GM12872 (cell line): ENCODE data around the gene CHMP6.
A peak's percentile ranks its signal among the peaks of the same experiment; 100 is the strongest.

Source experiments
- CTCF ChIP-seq: IDR thresholded peaks from 3 replicates; pipeline ENCODE4 v1.5.1; 2011; ENCODE audit warnings: low read depth, mild to moderate bottlenecking, low read length, moderate library complexity; ENCODE audit not compliant: insufficient read depth

Gene CHMP6

GRCh38 chr17:80959330-80960036, 32.2 kb upstream of the CHMP6 start:
- no peak for TF ChIP-seq CTCF

- TF ChIP-seq CTCF: no peak
Measured at GRCh38 chr17:80960037-80960796, 31.4 kb upstream of the CHMP6 start.

DNA sequence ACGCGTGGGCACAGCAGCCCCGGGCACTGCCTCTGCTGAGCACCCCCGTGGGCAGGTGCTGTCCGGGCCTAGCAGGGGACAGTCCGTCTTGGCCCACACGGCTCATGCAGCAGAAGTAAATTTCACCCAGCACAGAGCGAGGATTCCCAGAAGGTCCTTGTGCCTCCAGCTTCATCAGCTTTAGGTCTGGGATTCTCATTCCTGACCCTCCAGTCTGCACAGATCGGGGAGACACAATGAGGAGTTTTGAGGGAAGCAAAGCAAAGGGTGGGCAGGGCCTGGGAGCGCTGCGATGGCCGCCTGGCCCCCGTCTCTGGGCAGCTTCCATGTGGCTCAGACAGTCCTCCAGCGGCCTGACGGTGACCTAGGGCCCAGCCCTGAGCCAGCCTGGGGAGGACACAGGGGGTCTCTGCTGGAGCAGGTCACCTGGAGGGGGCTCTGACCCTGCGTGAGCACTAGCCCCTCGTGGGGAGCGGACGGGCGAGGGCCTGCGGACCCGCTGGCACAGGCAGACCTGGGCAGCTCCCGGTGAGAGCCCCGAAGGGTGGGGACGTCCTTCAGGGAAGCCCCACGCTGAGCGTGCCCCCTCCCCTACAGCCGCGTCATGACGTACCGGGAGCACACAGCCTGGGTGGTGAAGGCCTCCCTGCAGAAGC, 30.7 kb upstream of the CHMP6 start:
- no peak for TF ChIP-seq CTCF

GRCh38 chr17:80961541-80962330, 29.9 kb upstream of the CHMP6 start:
- 0 out of 3 replicates have a peak, but pooled peaks have one; percentile 14 for TF ChIP-seq CTCF

GRCh38 chr17:80962356-80963329, 29.0 kb upstream of the CHMP6 start:
- no peak for TF ChIP-seq CTCF

DNA sequence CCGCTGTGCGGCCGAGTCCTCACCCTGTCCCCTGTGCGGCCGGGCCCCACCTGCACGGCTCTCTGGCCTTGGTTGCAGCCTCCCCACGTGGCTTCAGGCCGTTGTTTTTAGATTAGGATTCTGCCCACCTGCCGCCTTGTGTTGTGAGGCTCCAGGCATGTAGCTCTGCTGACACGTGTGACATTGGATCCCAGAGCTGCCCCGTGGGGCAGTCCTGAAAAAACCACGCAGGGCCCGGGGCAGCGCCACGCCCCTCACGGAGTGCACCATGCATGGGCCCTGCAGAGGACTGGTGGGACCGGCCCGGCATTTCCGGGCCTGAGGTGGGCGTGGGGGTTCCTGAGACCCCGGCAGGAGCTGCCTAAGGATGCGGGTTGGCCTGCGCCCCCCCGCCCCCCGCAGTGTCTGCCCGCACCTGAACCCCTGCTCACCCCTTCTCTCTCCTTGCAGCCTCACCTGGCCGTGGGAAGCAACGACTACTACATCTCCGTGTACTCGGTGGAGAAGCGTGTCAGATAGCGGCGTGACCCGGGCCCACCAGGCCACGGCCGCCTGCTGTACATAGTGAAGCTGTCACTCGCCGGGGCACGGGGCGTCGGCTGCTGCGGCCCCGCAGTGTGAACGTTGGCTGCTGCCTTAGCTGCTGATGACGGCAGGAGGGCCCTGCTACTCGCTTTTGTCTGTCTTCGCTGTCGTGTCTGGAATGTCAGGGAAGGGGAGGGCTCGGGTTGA, 27.7 kb upstream of the CHMP6 start:
- no peak for TF ChIP-seq CTCF
